ENCODE data around the gene SLC16A4. TPM values are rescaled to one million over a fixed set of nuclear protein-coding genes. Genes with fewer than 3 reads are reported as not detected.

Gene SLC16A4
- total RNA-seq, 1 donor from 2014 or later = 25.8 TPM

- peaks cover 50% of the 10 kb centered on the region for H3K4me1 Mint-ChIP-seq (ENCODE audit: unreplicated experiment)
Observed at GRCh38 chr1:110338886-110339406, 51.9 kb downstream of the SLC16A4 start, which contains the start of gene RBM15. Gene RBM15, plus strand, starts transcription at chr1:110339377. Its CDS starts 29 bp downstream, at chr1:110339406.

GRCh38 chr1:110338309-110338885, 52.4 kb downstream of the SLC16A4 start:
- H3K4me3 Mint-ChIP-seq (ENCODE audit: unreplicated experiment) = no peak overlapping the region
- no peak overlapping the region for H3K27ac Mint-ChIP-seq (ENCODE audit: unreplicated experiment)
- no peaks in the 10 kb centered on the region for H3K9me3 Mint-ChIP-seq (ENCODE audit: unreplicated experiment)
- H3K4me1 Mint-ChIP-seq (ENCODE audit: unreplicated experiment) = peaks cover 45% of the 10 kb centered on the region
- no peak for DNase-seq (ENCODE audit: extremely low spot score, unreplicated experiment)
- peak; percentile 61 for TF ChIP-seq CTCF (IDR thresholded peaks at IDR 0.05)
- peaks cover 19% of the 10 kb centered on the region for H3K36me3 Mint-ChIP-seq (ENCODE audit: unreplicated experiment)
- H3K27me3 Mint-ChIP-seq (ENCODE audit: unreplicated experiment) = no peaks in the 10 kb centered on the region

More at GRCh38 chr1:110338886-110339406, 51.9 kb downstream of the SLC16A4 start, which contains the start of gene RBM15:
- Mint-ChIP-seq H3K9me3 (ENCODE audit: unreplicated experiment) (no peaks in the 10 kb centered on the region), H3K27me3 (ENCODE audit: unreplicated experiment) (no peaks in the 10 kb centered on the region), H3K36me3 (ENCODE audit: unreplicated experiment) (peaks cover 25% of the 10 kb centered on the region), H3K27ac (ENCODE audit: unreplicated experiment) (no peak within 1 kb of the TSS), H3K4me3 (ENCODE audit: unreplicated experiment) (no peak within 1 kb of the TSS)
- peak; percentile 99 for DNase-seq (ENCODE audit: extremely low spot score, unreplicated experiment)
- no peak for TF ChIP-seq CTCF (IDR thresholded peaks at IDR 0.05)

DNA sequence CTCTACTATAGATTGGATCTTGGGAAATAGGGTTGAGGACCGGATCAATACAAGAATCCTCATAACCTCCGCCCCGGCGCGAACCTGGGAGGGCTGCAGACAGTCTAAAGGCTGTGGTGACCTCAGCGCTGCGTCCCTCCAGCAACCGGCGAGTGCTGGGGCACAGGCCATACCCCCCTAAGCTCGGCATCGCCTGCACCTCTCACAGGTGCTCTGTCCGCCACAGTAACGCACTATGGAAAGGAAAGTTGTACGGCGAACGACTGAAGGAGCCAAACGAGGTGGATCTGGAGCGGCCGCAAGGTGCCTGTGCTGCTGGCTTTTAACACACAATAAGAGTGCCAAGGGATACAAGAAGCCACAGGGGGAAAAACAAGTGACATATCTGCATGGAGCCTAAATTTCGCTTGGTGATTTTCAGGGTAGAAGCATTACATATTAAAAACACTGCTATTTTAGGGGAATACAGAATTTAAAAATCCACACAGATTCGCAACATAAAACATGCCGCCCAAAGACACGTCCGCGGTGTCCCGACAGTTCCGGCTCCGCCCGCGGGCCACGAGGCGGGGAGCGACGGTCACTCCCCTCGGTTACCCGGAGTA, 53.0 kb downstream of the SLC16A4 start:
- Mint-ChIP-seq H3K4me3 (ENCODE audit: unreplicated experiment) (no peak overlapping the region), H3K27me3 (ENCODE audit: unreplicated experiment) (no peaks in the 10 kb centered on the region), H3K27ac (ENCODE audit: unreplicated experiment) (no peak overlapping the region), H3K4me1 (ENCODE audit: unreplicated experiment) (peaks cover 39% of the 10 kb centered on the region), H3K36me3 (ENCODE audit: unreplicated experiment) (peaks cover 16% of the 10 kb centered on the region), H3K9me3 (ENCODE audit: unreplicated experiment) (no peaks in the 10 kb centered on the region)
- no peak for TF ChIP-seq CTCF (IDR thresholded peaks at IDR 0.05)
- DNase-seq (ENCODE audit: extremely low spot score, unreplicated experiment) = no peak

GRCh38 chr1:110336300-110337039, 54.4 kb downstream of the SLC16A4 start:
- Mint-ChIP-seq H3K27me3 (ENCODE audit: unreplicated experiment) (no peaks in the 10 kb centered on the region), H3K9me3 (ENCODE audit: unreplicated experiment) (no peaks in the 10 kb centered on the region), H3K4me3 (ENCODE audit: unreplicated experiment) (no peak overlapping the region), H3K36me3 (ENCODE audit: unreplicated experiment) (peaks cover 6% of the 10 kb centered on the region), H3K27ac (ENCODE audit: unreplicated experiment) (no peak overlapping the region), H3K4me1 (ENCODE audit: unreplicated experiment) (peaks cover 26% of the 10 kb centered on the region)
- TF ChIP-seq CTCF (IDR thresholded peaks at IDR 0.05) = no peak
- no peak for DNase-seq (ENCODE audit: extremely low spot score, unreplicated experiment)

GRCh38 chr1:110335265-110335664, 55.6 kb downstream of the SLC16A4 start:
- Mint-ChIP-seq H3K4me1 (ENCODE audit: unreplicated experiment) (peaks cover 14% of the 10 kb centered on the region), H3K9me3 (ENCODE audit: unreplicated experiment) (no peaks in the 10 kb centered on the region), H3K27ac (ENCODE audit: unreplicated experiment) (no peak overlapping the region), H3K36me3 (ENCODE audit: unreplicated experiment) (peaks cover 3% of the 10 kb centered on the region), H3K4me3 (ENCODE audit: unreplicated experiment) (no peak overlapping the region), H3K27me3 (ENCODE audit: unreplicated experiment) (no peaks in the 10 kb centered on the region)
- DNase-seq (ENCODE audit: extremely low spot score, unreplicated experiment) = no peak
- no peak for TF ChIP-seq CTCF (IDR thresholded peaks at IDR 0.05)

Measured in osteocyte (in vitro differentiated cells).